Measurements from ENCODE around the gene CCDC38.

The CCDC38 gene

DNA sequence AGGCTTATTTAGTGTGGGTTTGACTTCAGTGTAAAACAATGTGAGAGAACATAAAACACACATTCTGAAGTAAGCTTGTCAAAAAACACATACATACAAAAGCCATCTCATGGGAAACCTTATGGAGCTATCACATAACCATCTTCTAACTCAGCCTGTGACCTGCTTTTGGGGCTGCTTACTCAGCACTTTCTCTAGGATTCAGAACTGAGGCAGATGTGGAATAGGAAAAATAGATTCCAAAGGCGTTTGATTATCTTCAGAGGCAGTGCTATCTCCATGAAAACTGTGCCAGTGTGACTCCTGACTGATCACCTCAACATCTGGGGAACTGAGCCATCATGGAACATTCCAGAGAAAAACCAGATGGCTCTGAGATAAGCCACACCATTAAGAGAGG is 40.2 kb upstream of the CCDC38 start:
- H3K4me3 ChIP-seq (ENCODE audit: low read length) = no peak overlapping the region
- TF ChIP-seq, protein P1, sequence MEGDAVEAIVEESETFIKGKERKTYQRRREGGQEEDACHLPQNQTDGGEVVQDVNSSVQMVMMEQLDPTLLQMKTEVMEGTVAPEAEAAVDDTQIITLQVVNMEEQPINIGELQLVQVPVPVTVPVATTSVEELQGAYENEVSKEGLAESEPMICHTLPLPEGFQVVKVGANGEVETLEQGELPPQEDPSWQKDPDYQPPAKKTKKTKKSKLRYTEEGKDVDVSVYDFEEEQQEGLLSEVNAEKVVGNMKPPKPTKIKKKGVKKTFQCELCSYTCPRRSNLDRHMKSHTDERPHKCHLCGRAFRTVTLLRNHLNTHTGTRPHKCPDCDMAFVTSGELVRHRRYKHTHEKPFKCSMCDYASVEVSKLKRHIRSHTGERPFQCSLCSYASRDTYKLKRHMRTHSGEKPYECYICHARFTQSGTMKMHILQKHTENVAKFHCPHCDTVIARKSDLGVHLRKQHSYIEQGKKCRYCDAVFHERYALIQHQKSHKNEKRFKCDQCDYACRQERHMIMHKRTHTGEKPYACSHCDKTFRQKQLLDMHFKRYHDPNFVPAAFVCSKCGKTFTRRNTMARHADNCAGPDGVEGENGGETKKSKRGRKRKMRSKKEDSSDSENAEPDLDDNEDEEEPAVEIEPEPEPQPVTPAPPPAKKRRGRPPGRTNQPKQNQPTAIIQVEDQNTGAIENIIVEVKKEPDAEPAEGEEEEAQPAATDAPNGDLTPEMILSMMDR (IDR thresholded peaks at IDR 0.05; ENCODE audit: insufficient read depth, low read depth, low read length, missing control alignments) = no peak
- no peak for DNase-seq (ENCODE audit: low read depth)

- TF ChIP-seq, protein P1 (IDR thresholded peaks at IDR 0.05; ENCODE audit: insufficient read depth, low read depth, low read length, missing control alignments) = no peak
- no peak for DNase-seq (ENCODE audit: low read depth)
- no peak overlapping the region for H3K4me3 ChIP-seq (ENCODE audit: low read length)
These were observed 38.0 kb upstream of the CCDC38 start for GRCh38 chr12:95980437-95980836.

GRCh38 chr12:95978774-95979173 is 36.4 kb upstream of the CCDC38 start:
- H3K4me3 ChIP-seq (ENCODE audit: low read length) = no peak overlapping the region
- TF ChIP-seq, protein P1 (IDR thresholded peaks at IDR 0.05; ENCODE audit: insufficient read depth, low read depth, low read length, missing control alignments) = no peak
- DNase-seq (ENCODE audit: low read depth) = no peak

DNA sequence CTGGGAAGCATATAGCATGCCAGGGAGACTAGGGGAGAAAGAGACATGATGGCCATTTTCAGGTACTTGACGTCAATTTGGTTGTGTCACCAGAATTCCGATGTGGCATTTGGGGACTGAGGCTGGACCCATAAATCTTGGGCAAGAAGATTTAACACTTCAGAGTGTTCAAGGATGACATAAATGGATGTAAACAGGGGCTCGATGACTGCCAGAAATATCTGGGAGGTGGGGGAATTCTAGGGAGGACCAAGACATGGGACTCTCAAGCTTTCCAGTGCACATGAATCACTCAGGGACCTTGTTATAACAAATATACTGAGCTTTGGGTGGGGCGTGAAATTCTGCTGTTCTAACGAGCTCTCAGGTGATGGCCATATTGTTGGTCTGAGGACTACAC is 35.9 kb upstream of the CCDC38 start:
- no peak overlapping the region for H3K4me3 ChIP-seq (ENCODE audit: low read length)
- TF ChIP-seq, protein P1 (IDR thresholded peaks at IDR 0.05; ENCODE audit: insufficient read depth, low read depth, low read length, missing control alignments) = no peak
- DNase-seq (ENCODE audit: low read depth) = no peak

DNA sequence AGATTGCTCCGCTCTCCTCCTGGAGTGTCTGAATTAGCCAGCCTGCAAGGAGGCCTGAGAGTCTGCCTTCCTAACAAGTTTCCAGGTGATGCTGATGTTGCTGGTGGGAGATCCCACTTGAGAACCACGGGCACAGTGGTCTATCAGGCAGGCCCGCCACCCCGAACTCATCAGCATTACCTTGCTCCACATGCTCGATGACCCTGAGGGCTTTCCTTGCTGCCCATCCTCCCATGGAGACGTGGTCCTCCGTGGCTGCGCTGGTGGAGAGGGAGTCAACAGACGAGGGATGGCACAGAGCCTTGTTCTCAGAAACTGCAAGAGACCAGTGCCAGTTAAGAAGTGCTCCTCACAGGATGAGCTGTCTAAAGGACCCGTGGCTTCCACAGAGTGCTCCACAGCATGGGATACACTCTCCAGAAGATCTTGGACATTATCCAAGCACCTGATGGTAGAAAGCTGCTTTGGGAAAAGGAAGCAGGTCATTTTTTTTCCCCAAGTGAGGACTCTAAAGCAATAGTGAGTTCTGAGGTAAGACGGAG is 35.4 kb upstream of the CCDC38 start:
- H3K4me3 ChIP-seq (ENCODE audit: low read length) = no peak overlapping the region
- DNase-seq (ENCODE audit: low read depth) = no peak
- TF ChIP-seq, protein P1 (IDR thresholded peaks at IDR 0.05; ENCODE audit: insufficient read depth, low read depth, low read length, missing control alignments) = no peak

DNA sequence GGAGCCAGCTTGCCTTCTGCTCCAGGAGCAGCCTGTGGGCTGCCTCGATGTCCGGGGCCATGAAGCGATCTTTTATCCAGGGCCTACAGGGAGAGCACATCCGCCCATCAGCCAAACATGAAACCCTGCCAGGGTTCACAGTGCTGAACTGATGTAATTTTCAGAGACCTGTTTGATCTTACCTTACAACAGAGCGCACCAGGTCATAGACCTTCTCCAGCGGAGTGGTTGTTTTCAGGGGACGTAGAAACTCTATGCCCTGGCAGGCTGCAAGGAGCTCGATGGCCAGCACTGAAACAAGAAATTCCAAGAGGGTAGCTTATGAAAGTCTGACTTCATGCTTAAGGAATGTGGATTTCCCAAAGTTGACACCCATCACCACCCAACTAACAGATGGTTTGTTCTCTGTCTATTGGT is 34.0 kb upstream of the CCDC38 start:
- no peak overlapping the region for H3K4me3 ChIP-seq (ENCODE audit: low read length)
- TF ChIP-seq, protein P1 (IDR thresholded peaks at IDR 0.05; ENCODE audit: insufficient read depth, low read depth, low read length, missing control alignments) = no peak
- peak; percentile 43 for DNase-seq (ENCODE audit: low read depth)

GRCh38 chr12:95975491-95975890 is 33.1 kb upstream of the CCDC38 start:
- TF ChIP-seq, protein P1 (IDR thresholded peaks at IDR 0.05; ENCODE audit: insufficient read depth, low read depth, low read length, missing control alignments) = no peak
- no peak for DNase-seq (ENCODE audit: low read depth)

More at GRCh38 chr12:95975491-95975890, 33.1 kb upstream of the CCDC38 start:
- no peak overlapping the region for H3K4me3 ChIP-seq (ENCODE audit: low read length)
